A549 (cell line): Measurements from ENCODE around the gene GRHL1. TPM values are rescaled to one million over a fixed set of nuclear protein-coding genes. Genes with fewer than 3 reads are reported as not detected.

ENCODE experiments used
- BHLHE40 ChIP-seq: IDR thresholded peaks from 2 replicates; pipeline ENCODE4 v1.6.1; 2012; ENCODE audit warnings: low read depth, low read length, inconsistent platforms
- CHD4 ChIP-seq: fragments of 200-600 bp; sonication (generic); IDR thresholded peaks from 2 replicates; pipeline ENCODE4 v1.6.1; 2016; ENCODE audit warnings: antibody characterized with exemption, mild to moderate bottlenecking, borderline replicate concordance
- EP300 ChIP-seq, 2 experiments: fragments of >200 bp; sonication (Bioruptor Twin); formaldehyde crosslinking; IDR thresholded peaks; 2 replicates in 1 of 2; 3 replicates in 1 of 2; pipeline ENCODE4 v1.6.1; 2016 to 2017
- GATA3 ChIP-seq: IDR thresholded peaks from 2 replicates; pipeline ENCODE4 v1.6.1; 2012; ENCODE audit warnings: borderline replicate concordance
- HOXA7 ChIP-seq: fragments of 250-450 bp; sonication (Bioruptor Pico); IDR thresholded peaks from 2 replicates; pipeline ENCODE4 v1.5.0; 2020; ENCODE audit warnings: mild to moderate bottlenecking, moderate library complexity
- JUN ChIP-seq, 2 experiments: fragments of >200 bp; sonication (Bioruptor Twin); formaldehyde crosslinking; IDR thresholded peaks; 2 replicates in 1 of 2; 3 replicates in 1 of 2; pipeline ENCODE4 v1.6.1; 2016 to 2017
- KDM1A ChIP-seq: fragments of 200-600 bp; sonication (generic); IDR thresholded peaks from 2 replicates; pipeline ENCODE4 v1.6.1; 2016; ENCODE audit warnings: low read depth, mild to moderate bottlenecking
- MAFK ChIP-seq: fragments of 450-650 bp; IDR thresholded peaks from 2 replicates; pipeline ENCODE4 v1.6.1; 2014; ENCODE audit not compliant: partially characterized antibody
- MAZ ChIP-seq: fragments of 150-350 bp; IDR thresholded peaks from 2 replicates; pipeline ENCODE4 v1.6.1; 2014; ENCODE audit warnings: antibody characterized with exemption, low read depth, low read length, borderline replicate concordance
- MYC ChIP-seq: IDR thresholded peaks from 2 replicates; pipeline ENCODE4 v1.6.1; 2012; ENCODE audit warnings: mild to moderate bottlenecking, inconsistent platforms, low read length, improper control_type of control experiment, borderline replicate concordance
- NFE2L2 ChIP-seq: fragments of 150-350 bp; conservative IDR thresholded peaks from 2 replicates; pipeline ENCODE4 v1.6.1; 2014; ENCODE audit warnings: low read length
- PHF8 ChIP-seq: fragments of 200-600 bp; sonication (generic); IDR thresholded peaks from 2 replicates; pipeline ENCODE4 v1.6.1; 2016; ENCODE audit warnings: low read depth, mild to moderate bottlenecking, antibody characterized with exemption, moderate library complexity, borderline replicate concordance
- POLR2A ChIP-seq: IDR thresholded peaks from 2 replicates; pipeline ENCODE4 v1.6.1; 2012; ENCODE audit warnings: mild to moderate bottlenecking, low read length
- RAD21 ChIP-seq, 2 experiments: fragments of >200 bp in 1 of 2; sonication (Bioruptor Twin) in 1 of 2; formaldehyde crosslinking in 1 of 2; IDR thresholded peaks in 1 of 2; conservative IDR thresholded peaks in 1 of 2; 2 replicates in 1 of 2; 3 replicates in 1 of 2; pipeline ENCODE4 v1.6.1; 2012 to 2018; ENCODE audit warnings: inconsistent platforms in 1 of 2
- SREBF2 ChIP-seq: fragments of 450-650 bp; IDR thresholded peaks from 2 replicates; pipeline ENCODE4 v1.6.1; 2014; ENCODE audit warnings: mild to moderate bottlenecking, moderate library complexity
- ZFP36 ChIP-seq: fragments of 450-650 bp; IDR thresholded peaks from 2 replicates; pipeline ENCODE4 v1.6.1; 2014; ENCODE audit warnings: borderline replicate concordance; ENCODE audit not compliant: partially characterized antibody
- ZNF302 ChIP-seq: fragments of 250-450 bp; sonication (Bioruptor Pico); IDR thresholded peaks from 2 replicates; pipeline ENCODE4 v1.9.0; 2021; ENCODE audit warnings: inconsistent platforms, mild to moderate bottlenecking, moderate library complexity
- polyA plus RNA-seq, 4 experiments: library from polyadenylated mRNA; depleted of rRNA in 3 of 4; stranded (reverse); fragments of >200 nt; fragmentation: RNase III in 1 of 4; extraction: RNeasy Plus Mini Kit Qiagen cat#74134 plus additional on column Dnase treatment in 1 of 4; gene quantifications; 2 replicates in 3 of 4; 3 replicates in 1 of 4; pipeline ENCODE4 v1.2.3, GENCODE V29; 2011 to 2017
- TF ChIP-seq, protein P1 (sequence below): IDR thresholded peaks from 2 replicates; pipeline ENCODE4 v1.6.1; 2012
- TF ChIP-seq, protein P2 (sequence below): IDR thresholded peaks from 2 replicates; pipeline ENCODE4 v1.6.1; 2012; ENCODE audit warnings: low read depth, borderline replicate concordance
- TF ChIP-seq, protein P3 (sequence below): fragments of >200 bp; sonication (Bioruptor Twin); formaldehyde crosslinking; IDR thresholded peaks from 3 replicates; pipeline ENCODE4 v1.5.1; 2016
- TF ChIP-seq, protein P4 (sequence below): fragments of 200-600 bp; sonication (generic); IDR thresholded peaks from 2 replicates; pipeline ENCODE4 v1.6.1; 2016; ENCODE audit warnings: antibody characterized with exemption, mild to moderate bottlenecking, moderate library complexity
- TF ChIP-seq, protein P5 (sequence below): fragments of >200 bp; sonication (Bioruptor Twin); formaldehyde crosslinking; IDR thresholded peaks from 2 replicates; pipeline ENCODE4 v1.6.1; 2016
- TF ChIP-seq, protein P6 (sequence below): fragments of >200 bp; sonication (Bioruptor Twin); formaldehyde crosslinking; IDR thresholded peaks from 3 replicates; pipeline ENCODE4 v1.6.1; 2016
- TF ChIP-seq, protein P7 (sequence below): fragments of 250-450 bp; sonication (Bioruptor Pico); IDR thresholded peaks from 2 replicates; pipeline ENCODE4 v1.5.0; 2021; ENCODE audit warnings: mild to moderate bottlenecking, moderate library complexity, borderline replicate concordance
- TF ChIP-seq, protein P8 (sequence below): fragments of 450-650 bp; IDR thresholded peaks from 2 replicates; pipeline ENCODE4 v1.6.1; 2014; ENCODE audit warnings: antibody characterized with exemption

The GRHL1 gene
- polyA plus RNA-seq, 2 of the 4 experiments (the other 2 are of a cell fraction) = 0.68 to 1.2 TPM

DNA sequence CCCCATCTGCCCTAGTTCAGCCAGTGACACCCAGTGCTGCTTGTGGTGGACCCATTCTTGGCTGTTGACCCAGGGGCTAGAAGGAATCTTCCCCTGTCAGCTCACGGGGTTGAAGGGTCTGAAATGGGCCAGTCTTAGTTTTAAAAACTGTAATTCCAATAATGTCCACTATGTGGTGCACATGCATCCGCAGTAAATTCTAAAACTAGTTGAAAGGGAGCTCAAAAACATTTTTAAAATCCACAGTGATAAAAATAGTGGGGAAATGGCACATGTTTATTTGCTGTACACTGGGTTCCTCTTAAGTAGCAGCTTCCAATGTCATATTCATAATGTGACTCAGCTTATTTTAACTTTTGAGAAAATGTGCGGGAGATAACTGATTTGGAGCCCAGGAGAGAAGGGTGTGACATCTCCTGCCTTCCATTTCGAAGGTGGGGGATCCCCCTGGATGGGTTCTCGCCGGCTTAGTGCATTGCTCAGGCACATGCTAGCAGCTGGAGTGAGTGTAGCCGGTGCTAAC is 32.8 kb downstream of the GRHL1 start (continued):
- TF ChIP-seq ZFP36 = no peak
- TF ChIP-seq POLR2A = no peak
- no peak for TF ChIP-seq CHD4
- TF ChIP-seq ZNF302 (CRISPR knock-in tag) = no peak
- TF ChIP-seq, protein P1, sequence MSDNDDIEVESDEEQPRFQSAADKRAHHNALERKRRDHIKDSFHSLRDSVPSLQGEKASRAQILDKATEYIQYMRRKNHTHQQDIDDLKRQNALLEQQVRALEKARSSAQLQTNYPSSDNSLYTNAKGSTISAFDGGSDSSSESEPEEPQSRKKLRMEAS = no peak
- TF ChIP-seq JUN (IDR thresholded peaks at IDR 0.05) = no peak
- TF ChIP-seq, protein P2, sequence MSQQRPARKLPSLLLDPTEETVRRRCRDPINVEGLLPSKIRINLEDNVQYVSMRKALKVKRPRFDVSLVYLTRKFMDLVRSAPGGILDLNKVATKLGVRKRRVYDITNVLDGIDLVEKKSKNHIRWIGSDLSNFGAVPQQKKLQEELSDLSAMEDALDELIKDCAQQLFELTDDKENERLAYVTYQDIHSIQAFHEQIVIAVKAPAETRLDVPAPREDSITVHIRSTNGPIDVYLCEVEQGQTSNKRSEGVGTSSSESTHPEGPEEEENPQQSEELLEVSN = no peak
- no peak for TF ChIP-seq MAZ
- TF ChIP-seq KDM1A = no peak
- no peak for TF ChIP-seq GATA3
- no peak for TF ChIP-seq MYC
- no peak for TF ChIP-seq HOXA7
- no peak for TF ChIP-seq SREBF2
- TF ChIP-seq BHLHE40 = no peak
- TF ChIP-seq MAFK = peak; percentile 53
- TF ChIP-seq NFE2L2 = 0 out of 2 replicates have a peak, but pooled peaks have one; percentile 26
- TF ChIP-seq, protein P3, sequence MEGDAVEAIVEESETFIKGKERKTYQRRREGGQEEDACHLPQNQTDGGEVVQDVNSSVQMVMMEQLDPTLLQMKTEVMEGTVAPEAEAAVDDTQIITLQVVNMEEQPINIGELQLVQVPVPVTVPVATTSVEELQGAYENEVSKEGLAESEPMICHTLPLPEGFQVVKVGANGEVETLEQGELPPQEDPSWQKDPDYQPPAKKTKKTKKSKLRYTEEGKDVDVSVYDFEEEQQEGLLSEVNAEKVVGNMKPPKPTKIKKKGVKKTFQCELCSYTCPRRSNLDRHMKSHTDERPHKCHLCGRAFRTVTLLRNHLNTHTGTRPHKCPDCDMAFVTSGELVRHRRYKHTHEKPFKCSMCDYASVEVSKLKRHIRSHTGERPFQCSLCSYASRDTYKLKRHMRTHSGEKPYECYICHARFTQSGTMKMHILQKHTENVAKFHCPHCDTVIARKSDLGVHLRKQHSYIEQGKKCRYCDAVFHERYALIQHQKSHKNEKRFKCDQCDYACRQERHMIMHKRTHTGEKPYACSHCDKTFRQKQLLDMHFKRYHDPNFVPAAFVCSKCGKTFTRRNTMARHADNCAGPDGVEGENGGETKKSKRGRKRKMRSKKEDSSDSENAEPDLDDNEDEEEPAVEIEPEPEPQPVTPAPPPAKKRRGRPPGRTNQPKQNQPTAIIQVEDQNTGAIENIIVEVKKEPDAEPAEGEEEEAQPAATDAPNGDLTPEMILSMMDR = peak; percentile 77
- TF ChIP-seq EP300 (IDR thresholded peaks at IDR 0.05) = no peak
- TF ChIP-seq, protein P4, sequence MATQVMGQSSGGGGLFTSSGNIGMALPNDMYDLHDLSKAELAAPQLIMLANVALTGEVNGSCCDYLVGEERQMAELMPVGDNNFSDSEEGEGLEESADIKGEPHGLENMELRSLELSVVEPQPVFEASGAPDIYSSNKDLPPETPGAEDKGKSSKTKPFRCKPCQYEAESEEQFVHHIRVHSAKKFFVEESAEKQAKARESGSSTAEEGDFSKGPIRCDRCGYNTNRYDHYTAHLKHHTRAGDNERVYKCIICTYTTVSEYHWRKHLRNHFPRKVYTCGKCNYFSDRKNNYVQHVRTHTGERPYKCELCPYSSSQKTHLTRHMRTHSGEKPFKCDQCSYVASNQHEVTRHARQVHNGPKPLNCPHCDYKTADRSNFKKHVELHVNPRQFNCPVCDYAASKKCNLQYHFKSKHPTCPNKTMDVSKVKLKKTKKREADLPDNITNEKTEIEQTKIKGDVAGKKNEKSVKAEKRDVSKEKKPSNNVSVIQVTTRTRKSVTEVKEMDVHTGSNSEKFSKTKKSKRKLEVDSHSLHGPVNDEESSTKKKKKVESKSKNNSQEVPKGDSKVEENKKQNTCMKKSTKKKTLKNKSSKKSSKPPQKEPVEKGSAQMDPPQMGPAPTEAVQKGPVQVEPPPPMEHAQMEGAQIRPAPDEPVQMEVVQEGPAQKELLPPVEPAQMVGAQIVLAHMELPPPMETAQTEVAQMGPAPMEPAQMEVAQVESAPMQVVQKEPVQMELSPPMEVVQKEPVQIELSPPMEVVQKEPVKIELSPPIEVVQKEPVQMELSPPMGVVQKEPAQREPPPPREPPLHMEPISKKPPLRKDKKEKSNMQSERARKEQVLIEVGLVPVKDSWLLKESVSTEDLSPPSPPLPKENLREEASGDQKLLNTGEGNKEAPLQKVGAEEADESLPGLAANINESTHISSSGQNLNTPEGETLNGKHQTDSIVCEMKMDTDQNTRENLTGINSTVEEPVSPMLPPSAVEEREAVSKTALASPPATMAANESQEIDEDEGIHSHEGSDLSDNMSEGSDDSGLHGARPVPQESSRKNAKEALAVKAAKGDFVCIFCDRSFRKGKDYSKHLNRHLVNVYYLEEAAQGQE = no peak
- TF ChIP-seq PHF8 = no peak
- TF ChIP-seq, protein P5, sequence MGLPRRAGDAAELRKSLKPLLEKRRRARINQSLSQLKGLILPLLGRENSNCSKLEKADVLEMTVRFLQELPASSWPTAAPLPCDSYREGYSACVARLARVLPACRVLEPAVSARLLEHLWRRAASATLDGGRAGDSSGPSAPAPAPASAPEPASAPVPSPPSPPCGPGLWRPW = no peak
- TF ChIP-seq RAD21 (conservative IDR thresholded peaks at IDR 0.05 in 1 of 2, IDR thresholded peaks at IDR 0.05 in 1 of 2) = peak; percentile 61 to 66
- TF ChIP-seq, protein P6, sequence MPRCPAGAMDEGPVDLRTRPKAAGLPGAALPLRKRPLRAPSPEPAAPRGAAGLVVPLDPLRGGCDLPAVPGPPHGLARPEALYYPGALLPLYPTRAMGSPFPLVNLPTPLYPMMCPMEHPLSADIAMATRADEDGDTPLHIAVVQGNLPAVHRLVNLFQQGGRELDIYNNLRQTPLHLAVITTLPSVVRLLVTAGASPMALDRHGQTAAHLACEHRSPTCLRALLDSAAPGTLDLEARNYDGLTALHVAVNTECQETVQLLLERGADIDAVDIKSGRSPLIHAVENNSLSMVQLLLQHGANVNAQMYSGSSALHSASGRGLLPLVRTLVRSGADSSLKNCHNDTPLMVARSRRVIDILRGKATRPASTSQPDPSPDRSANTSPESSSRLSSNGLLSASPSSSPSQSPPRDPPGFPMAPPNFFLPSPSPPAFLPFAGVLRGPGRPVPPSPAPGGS = no peak
- TF ChIP-seq, protein P7, sequence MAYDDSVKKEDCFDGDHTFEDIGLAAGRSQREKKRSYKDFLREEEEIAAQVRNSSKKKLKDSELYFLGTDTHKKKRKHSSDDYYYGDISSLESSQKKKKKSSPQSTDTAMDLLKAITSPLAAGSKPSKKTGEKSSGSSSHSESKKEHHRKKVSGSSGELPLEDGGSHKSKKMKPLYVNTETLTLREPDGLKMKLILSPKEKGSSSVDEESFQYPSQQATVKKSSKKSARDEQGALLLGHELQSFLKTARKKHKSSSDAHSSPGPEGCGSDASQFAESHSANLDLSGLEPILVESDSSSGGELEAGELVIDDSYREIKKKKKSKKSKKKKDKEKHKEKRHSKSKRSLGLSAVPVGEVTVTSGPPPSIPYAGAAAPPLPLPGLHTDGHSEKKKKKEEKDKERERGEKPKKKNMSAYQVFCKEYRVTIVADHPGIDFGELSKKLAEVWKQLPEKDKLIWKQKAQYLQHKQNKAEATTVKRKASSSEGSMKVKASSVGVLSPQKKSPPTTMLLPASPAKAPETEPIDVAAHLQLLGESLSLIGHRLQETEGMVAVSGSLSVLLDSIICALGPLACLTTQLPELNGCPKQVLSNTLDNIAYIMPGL (CRISPR knock-in tag) = no peak
- TF ChIP-seq, protein P8, sequence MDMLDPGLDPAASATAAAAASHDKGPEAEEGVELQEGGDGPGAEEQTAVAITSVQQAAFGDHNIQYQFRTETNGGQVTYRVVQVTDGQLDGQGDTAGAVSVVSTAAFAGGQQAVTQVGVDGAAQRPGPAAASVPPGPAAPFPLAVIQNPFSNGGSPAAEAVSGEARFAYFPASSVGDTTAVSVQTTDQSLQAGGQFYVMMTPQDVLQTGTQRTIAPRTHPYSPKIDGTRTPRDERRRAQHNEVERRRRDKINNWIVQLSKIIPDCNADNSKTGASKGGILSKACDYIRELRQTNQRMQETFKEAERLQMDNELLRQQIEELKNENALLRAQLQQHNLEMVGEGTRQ = no peak
